Measurements from ENCODE around the gene CECR2. TPM values are rescaled to one million over a fixed set of nuclear protein-coding genes. Genes with fewer than 3 reads are reported as not detected.

Gene CECR2
- total and polyA plus RNA-seq, 10 of the 15 experiments (the other 5 are each of a cell fraction or from before 2014, with no cell fraction given) = 0.01 to 0.08 (median 0.01) TPM; not detected in 7

- intact Hi-C loops (cut with micrococcal nuclease; ENCODE audit: unreplicated experiment) (no loop called here), in situ Hi-C loops (cut with MboI) (no loop called here)
- no peak for TF ChIP-seq DPF2 (IDR thresholded peaks at IDR 0.05)
- TF ChIP-seq HSF1 (IDR thresholded peaks at IDR 0.05; ENCODE audit: low read depth, low read length) = no peak
- no peak for TF ChIP-seq CREM (IDR thresholded peaks at IDR 0.05; ENCODE audit: low read depth)
- TF ChIP-seq HCFC1 (IDR thresholded peaks at IDR 0.05; ENCODE audit: low read length) = no peak
- TF ChIP-seq SMAD5 (IDR thresholded peaks at IDR 0.05; ENCODE audit: low read depth) = no peak
- no peak for TF ChIP-seq ZNF384 (IDR thresholded peaks at IDR 0.05; ENCODE audit: borderline replicate concordance, low read depth, low read length)
- no peak for TF ChIP-seq TCF3 (IDR thresholded peaks at IDR 0.05; ENCODE audit: borderline replicate concordance, insufficient read depth, low read depth, low read length)
- TF ChIP-seq RAD51 (IDR thresholded peaks at IDR 0.05) = no peak
- no peak for TF ChIP-seq ATF7 (IDR thresholded peaks at IDR 0.05; ENCODE audit: low read depth)
- no peak for TF ChIP-seq MLLT1 (IDR thresholded peaks at IDR 0.05)
- TF ChIP-seq ZBTB33 (IDR thresholded peaks at IDR 0.05) = no peak
- no peak for TF ChIP-seq SRF (IDR thresholded peaks at IDR 0.05; ENCODE audit: low read depth in 2 of 2, low read length in 2 of 2)
- no peak for TF ChIP-seq ETV6 (conservative IDR thresholded peaks at IDR 0.05 in 1 of 2, IDR thresholded peaks at IDR 0.05 in 1 of 2; ENCODE audit: borderline replicate concordance in 1 of 2, low read depth in 1 of 2)
- TF ChIP-seq NBN (IDR thresholded peaks at IDR 0.05) = no peak
- TF ChIP-seq PAX8 (IDR thresholded peaks at IDR 0.05) = no peak
- TF ChIP-seq FOS (IDR thresholded peaks at IDR 0.05; ENCODE audit: borderline replicate concordance, extremely low read depth, insufficient read length) = no peak
- TF ChIP-seq GATAD2B (conservative IDR thresholded peaks at IDR 0.05; ENCODE audit: low read depth) = no peak
- TF ChIP-seq EED (IDR thresholded peaks at IDR 0.05; ENCODE audit: low read depth) = no peak
- TF ChIP-seq NR2F1 (conservative IDR thresholded peaks at IDR 0.05) = no peak
- CTCF ChIA-PET = no interaction called here
- Histone ChIP-seq H3K27me3 (replicated peaks in 1 of 2; ENCODE audit: control insufficient read depth in 2 of 2, insufficient read depth in 2 of 2, low read length in 1 of 2) (no peaks in the 10 kb centered on the region; a peak in 2 of 4 replicates), H4K20me1 (ENCODE audit: control insufficient read depth, insufficient read depth) (no peaks in the 10 kb centered on the region), H3K9ac (ENCODE audit: control insufficient read depth, insufficient read depth, low read length) (no peak overlapping the region), H3K4me1 (ENCODE audit: control insufficient read depth, insufficient read depth, low read length) (no peaks in the 10 kb centered on the region), H3K79me2 (ENCODE audit: control insufficient read depth, insufficient read depth, low read length) (no peaks in the 10 kb centered on the region), H3K4me2 (ENCODE audit: control insufficient read depth, insufficient read depth) (no peak overlapping the region), H3K4me3 (no peak overlapping the region), H3K9me3 (replicated peaks; ENCODE audit: control insufficient read depth, insufficient read depth, low read length) (no peaks in the 10 kb centered on the region), H2AFZ (ENCODE audit: control insufficient read depth, low read depth, low read length) (no peak overlapping the region), H3K27ac (ENCODE audit: control insufficient read depth, insufficient read depth) (no peak overlapping the region), H3K36me3 (ENCODE audit: control insufficient read depth in 2 of 2, insufficient read depth in 2 of 2, low read length in 1 of 2) (no peaks in the 10 kb centered on the region)
- no TSS peak for BruUV-seq (replicated peaks)
- 18% methylated on average over 6 of the region's 6 CpGs for WGBS (ENCODE audit: insufficient coverage, insufficient replicate concordance, low lambda C conversion rate, missing lambda C conversion rate)
- no peak for FAIRE-seq
- POLR2A ChIA-PET = no interaction called here
- RAD21 ChIA-PET (ENCODE audit: unreplicated experiment) = no interaction called here
- SMC1A ChIA-PET (ENCODE audit: uncharacterized antibody, unreplicated experiment) = no interaction called here
- DNase-seq (ENCODE audit: low read depth, low spot score) = no peak
- ATAC-seq = peak; percentile 62
Measured at GRCh38 chr22:17576470-17576869, 207.2 kb downstream of the CECR2 start.
